Uterus (tissue), 4 donors: ENCODE data around the gene CRYBG1. TPM values are rescaled to one million over a fixed set of nuclear protein-coding genes. Genes with fewer than 3 reads are reported as not detected.

Source experiments
- DNase-seq, 2 donors: peaks; one replicate each; pipeline ENCODE4 v3.0.0-alpha.2; 2019 to 2020
- H3K27ac ChIP-seq, 2 donors: fragments of 200-600 bp; sonication (generic); 1 replicate in 1 of 2; 2 replicates in 1 of 2; pipeline ENCODE4 v1.5.1; 2016 to 2018
- H3K27me3 ChIP-seq, 2 donors: fragments of 200-600 bp; sonication (generic); one replicate each; pipeline ENCODE4 v1.5.1; 2018 to 2019; ENCODE audit warnings: control low read depth in 1 of 2
- H3K36me3 ChIP-seq, 2 donors: fragments of 200-600 bp; sonication (generic); one replicate each; pipeline ENCODE4 v1.5.1; 2019; ENCODE audit warnings: control low read depth in 1 of 2
- H3K4me1 ChIP-seq, 2 donors: fragments of 200-600 bp; sonication (generic); one replicate each; pipeline ENCODE4 v1.5.1; 2018 to 2019; ENCODE audit warnings: control low read depth in 1 of 2
- H3K4me3 ChIP-seq, 2 donors: fragments of 200-600 bp; sonication (generic); 1 replicate in 1 of 2; 2 replicates in 1 of 2; pipeline ENCODE4 v1.5.1; 2018 to 2019; ENCODE audit warnings: mild to moderate bottlenecking in 1 of 2
- H3K9me3 ChIP-seq, 2 donors: fragments of 200-600 bp; sonication (generic); one replicate each; pipeline ENCODE4 v1.5.1; 2019; ENCODE audit warnings: control low read depth in 1 of 2
- POLR2A ChIP-seq, 2 donors: fragments of 450-650 bp; IDR thresholded peaks; one replicate each; pipeline ENCODE4 v1.6.1; 2016; ENCODE audit warnings: antibody characterized with exemption in 2 of 2, mild to moderate bottlenecking in 1 of 2, moderate library complexity in 1 of 2
- intact Hi-C: fragments of 100-400 bp; cut with DNase I; formaldehyde crosslinking; loops from one replicate; pipeline ENCODE4 v1.15.1; 2023; ENCODE audit warnings: low total_unique reads
- total RNA-seq, 4 donors: library from RNA; depleted of rRNA in 3 of 4; stranded (reverse); fragments of >200 nt in 3 of 4; gene quantifications; one replicate each; pipeline versions ENCODE4 v1.1.0 to v1.2.4, GENCODE V29; 2014 to 2023
- TF ChIP-seq, protein P1 (sequence below), 4 experiments: fragments of 200-600 bp in 2 of 4; fragments of 450-650 bp in 2 of 4; sonication (generic) in 2 of 4; IDR thresholded peaks; one replicate each; pipeline ENCODE4 v1.5.1; 2016 to 2019; ENCODE audit warnings: antibody characterized with exemption in 4 of 4, mild to moderate bottlenecking in 2 of 4, moderate library complexity in 1 of 4
- donor health status: DM: yes; HTN: yes; CAD: no.

The CRYBG1 gene
- total RNA-seq, 4 donors from 2014 or later: 3.6 to 65.3 (median 8.9) TPM

DNA sequence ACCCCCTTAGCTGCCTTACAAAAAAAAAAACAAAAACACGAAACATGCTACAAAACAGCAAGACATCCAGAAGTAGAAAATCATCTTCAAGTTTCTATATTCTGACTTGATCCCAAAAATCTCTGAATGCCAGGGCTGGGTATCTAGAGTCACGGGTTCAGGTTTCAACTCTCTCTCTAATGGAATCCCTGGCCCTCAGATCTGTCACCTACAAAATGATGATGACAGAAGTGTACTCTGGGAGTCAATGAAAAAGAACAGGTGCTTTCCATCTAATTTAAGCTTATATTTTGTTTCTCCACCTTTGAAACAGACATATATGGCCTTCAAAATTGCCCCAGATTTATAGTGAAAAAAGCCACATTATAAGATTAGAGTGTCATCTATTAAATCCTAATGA, 250.5 kb downstream of the CRYBG1 start:
- H3K9me3 ChIP-seq: no peaks in the 10 kb centered on the region
- DNase-seq: no peak
- H3K27ac ChIP-seq: no peak overlapping the region
- H3K27me3 ChIP-seq: no peaks in the 10 kb centered on the region
- TF ChIP-seq POLR2A (IDR thresholded peaks at IDR 0.05): no peak
- TF ChIP-seq, protein P1, sequence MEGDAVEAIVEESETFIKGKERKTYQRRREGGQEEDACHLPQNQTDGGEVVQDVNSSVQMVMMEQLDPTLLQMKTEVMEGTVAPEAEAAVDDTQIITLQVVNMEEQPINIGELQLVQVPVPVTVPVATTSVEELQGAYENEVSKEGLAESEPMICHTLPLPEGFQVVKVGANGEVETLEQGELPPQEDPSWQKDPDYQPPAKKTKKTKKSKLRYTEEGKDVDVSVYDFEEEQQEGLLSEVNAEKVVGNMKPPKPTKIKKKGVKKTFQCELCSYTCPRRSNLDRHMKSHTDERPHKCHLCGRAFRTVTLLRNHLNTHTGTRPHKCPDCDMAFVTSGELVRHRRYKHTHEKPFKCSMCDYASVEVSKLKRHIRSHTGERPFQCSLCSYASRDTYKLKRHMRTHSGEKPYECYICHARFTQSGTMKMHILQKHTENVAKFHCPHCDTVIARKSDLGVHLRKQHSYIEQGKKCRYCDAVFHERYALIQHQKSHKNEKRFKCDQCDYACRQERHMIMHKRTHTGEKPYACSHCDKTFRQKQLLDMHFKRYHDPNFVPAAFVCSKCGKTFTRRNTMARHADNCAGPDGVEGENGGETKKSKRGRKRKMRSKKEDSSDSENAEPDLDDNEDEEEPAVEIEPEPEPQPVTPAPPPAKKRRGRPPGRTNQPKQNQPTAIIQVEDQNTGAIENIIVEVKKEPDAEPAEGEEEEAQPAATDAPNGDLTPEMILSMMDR (IDR thresholded peaks at IDR 0.05): no peak
- H3K36me3 ChIP-seq: no peaks in the 10 kb centered on the region
- H3K4me3 ChIP-seq: no peak overlapping the region
- H3K4me1 ChIP-seq: no peaks in the 10 kb centered on the region
- intact Hi-C loops: no loop called here

DNA sequence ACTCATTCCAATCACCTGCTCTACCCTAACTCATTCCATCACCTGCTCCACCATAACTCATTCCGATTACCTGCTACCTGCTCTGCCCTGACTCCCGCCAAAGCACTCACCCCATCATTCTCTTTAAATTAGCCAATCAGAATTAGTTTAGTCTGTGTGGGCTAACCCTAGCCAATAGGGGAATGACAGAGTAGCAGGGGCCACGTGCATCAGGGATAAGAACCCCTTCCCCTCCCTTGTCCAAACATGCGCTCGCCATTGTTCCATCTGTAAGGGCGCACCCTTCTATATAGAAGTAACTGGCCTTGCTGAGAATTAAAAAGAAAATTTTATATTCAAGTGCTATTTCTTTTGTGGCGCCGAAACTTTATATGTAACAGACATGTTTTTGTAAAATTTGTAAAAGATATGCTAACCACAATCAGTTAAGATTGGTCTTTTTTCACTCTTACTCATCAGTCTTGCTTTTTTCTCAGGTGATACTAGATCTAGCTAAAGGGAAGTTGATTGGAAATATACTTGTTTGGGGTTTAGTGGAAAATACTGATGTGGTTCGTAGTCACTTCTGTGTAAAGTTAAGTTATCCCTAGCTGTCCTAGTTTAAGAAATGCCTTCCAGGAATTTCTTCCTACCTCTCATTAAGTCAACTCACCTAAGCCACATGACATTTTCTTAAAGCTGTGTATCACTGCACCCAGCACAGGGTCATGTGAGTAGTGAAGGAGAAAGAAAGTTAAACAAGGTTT, 252.3 kb downstream of the CRYBG1 start:
- Histone ChIP-seq H3K4me3 (no peak overlapping the region), H3K27ac (no peak overlapping the region), H3K9me3 (no peaks in the 10 kb centered on the region), H3K27me3 (no peaks in the 10 kb centered on the region), H3K36me3 (no peaks in the 10 kb centered on the region), H3K4me1 (no peaks in the 10 kb centered on the region)
- intact Hi-C loops: no loop called here
- no peak for TF ChIP-seq POLR2A (IDR thresholded peaks at IDR 0.05)
- TF ChIP-seq, protein P1 (IDR thresholded peaks at IDR 0.05): no peak
- no peak for DNase-seq

DNA sequence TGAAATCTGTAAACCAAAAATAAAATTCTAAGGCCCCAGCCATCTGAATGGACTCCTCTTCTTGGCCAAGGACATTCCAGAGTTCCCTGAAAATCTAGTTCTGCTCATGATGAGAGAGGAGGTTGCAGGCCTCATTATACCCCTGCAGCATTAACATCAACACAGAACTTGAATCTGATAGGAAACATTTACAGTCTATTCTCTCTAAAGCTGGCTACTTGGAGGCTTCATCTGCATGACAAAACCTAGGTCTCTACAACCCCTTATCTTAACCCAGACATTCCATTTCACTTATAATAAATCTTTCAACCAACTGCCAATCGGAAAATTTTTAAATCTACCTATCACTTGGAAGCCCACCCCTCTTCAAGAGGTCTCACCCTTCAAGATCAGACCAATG, 253.1 kb downstream of the CRYBG1 start:
- intact Hi-C loops: no loop called here
- DNase-seq: no peak
- TF ChIP-seq, protein P1 (IDR thresholded peaks at IDR 0.05): no peak
- no peak for TF ChIP-seq POLR2A (IDR thresholded peaks at IDR 0.05)
- Histone ChIP-seq H3K36me3 (no peaks in the 10 kb centered on the region), H3K27me3 (no peaks in the 10 kb centered on the region), H3K4me1 (no peaks in the 10 kb centered on the region), H3K9me3 (no peaks in the 10 kb centered on the region), H3K27ac (no peak overlapping the region), H3K4me3 (no peak overlapping the region)

DNA sequence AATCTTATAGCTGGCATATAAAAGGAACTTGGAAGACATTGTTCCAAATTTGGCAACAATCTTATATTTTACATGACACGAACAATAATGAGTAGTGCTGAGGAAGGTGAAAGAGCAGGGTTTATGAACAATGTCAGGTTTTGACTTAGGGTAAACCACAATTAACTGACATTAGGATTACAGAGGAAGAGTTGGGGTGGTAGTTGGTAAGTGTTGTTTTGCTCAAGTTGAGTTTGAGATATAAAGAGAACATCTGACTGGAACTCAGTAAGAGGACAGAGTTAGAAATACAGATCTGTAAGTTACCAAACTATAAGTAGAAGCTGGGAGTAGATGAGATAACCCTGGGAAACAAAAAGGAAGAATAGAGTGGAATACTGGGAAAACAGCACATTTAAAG, 253.6 kb downstream of the CRYBG1 start:
- Histone ChIP-seq H3K9me3 (no peaks in the 10 kb centered on the region), H3K4me3 (no peak overlapping the region), H3K27me3 (no peaks in the 10 kb centered on the region), H3K27ac (no peak overlapping the region), H3K4me1 (no peaks in the 10 kb centered on the region), H3K36me3 (no peaks in the 10 kb centered on the region)
- TF ChIP-seq, protein P1 (IDR thresholded peaks at IDR 0.05): no peak
- no peak for TF ChIP-seq POLR2A (IDR thresholded peaks at IDR 0.05)
- intact Hi-C loops: no loop called here
- no peak for DNase-seq

DNA sequence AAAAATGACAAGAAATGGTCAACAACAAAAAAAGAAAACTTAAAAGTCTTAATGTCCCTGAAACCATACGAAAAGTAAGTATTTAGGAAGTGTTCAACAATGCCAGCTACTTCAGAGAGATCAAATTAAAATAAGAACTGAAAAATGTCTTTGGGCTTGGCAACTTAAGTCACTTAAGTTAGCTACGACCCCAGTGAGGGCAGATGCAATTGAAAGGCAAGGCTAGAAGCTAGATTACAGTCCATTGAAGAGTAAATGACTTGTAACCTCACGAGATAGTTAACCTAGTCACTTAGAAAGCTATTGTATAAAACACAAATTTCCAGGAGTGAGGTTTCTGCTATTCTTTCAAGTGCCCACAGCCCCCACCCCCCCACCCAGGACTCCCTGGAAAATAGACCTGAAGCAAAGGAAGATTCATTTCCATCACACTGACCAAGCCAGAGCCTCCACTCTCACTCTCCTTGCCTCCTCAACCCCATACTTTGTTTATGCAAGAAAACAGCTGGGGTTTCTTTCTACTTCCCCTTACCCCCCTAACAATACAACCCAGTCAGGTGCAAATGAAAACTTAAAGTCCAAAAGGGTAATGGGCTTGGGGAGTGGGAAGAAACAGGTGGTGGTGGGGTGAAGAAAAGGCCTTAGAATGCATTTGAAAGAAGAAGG, 254.2 kb downstream of the CRYBG1 start:
- TF ChIP-seq, protein P1 (IDR thresholded peaks at IDR 0.05): no peak
- no peak for TF ChIP-seq POLR2A (IDR thresholded peaks at IDR 0.05)
- DNase-seq: no peak
- Histone ChIP-seq H3K36me3 (no peaks in the 10 kb centered on the region), H3K4me3 (no peak overlapping the region), H3K4me1 (no peaks in the 10 kb centered on the region), H3K27ac (no peak overlapping the region), H3K27me3 (no peaks in the 10 kb centered on the region), H3K9me3 (no peaks in the 10 kb centered on the region)
- intact Hi-C loops: no loop called here
